ENCODE results near the gene ACOT2.
"Not testable (repeated sequence)": the region's sequence is repeated elsewhere in the genome, so short reads cannot be mapped to it uniquely, and the experiment has no call there.

The ACOT2 gene, protein sequence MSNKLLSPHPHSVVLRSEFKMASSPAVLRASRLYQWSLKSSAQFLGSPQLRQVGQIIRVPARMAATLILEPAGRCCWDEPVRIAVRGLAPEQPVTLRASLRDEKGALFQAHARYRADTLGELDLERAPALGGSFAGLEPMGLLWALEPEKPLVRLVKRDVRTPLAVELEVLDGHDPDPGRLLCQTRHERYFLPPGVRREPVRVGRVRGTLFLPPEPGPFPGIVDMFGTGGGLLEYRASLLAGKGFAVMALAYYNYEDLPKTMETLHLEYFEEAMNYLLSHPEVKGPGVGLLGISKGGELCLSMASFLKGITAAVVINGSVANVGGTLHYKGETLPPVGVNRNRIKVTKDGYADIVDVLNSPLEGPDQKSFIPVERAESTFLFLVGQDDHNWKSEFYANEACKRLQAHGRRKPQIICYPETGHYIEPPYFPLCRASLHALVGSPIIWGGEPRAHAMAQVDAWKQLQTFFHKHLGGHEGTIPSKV

DNA sequence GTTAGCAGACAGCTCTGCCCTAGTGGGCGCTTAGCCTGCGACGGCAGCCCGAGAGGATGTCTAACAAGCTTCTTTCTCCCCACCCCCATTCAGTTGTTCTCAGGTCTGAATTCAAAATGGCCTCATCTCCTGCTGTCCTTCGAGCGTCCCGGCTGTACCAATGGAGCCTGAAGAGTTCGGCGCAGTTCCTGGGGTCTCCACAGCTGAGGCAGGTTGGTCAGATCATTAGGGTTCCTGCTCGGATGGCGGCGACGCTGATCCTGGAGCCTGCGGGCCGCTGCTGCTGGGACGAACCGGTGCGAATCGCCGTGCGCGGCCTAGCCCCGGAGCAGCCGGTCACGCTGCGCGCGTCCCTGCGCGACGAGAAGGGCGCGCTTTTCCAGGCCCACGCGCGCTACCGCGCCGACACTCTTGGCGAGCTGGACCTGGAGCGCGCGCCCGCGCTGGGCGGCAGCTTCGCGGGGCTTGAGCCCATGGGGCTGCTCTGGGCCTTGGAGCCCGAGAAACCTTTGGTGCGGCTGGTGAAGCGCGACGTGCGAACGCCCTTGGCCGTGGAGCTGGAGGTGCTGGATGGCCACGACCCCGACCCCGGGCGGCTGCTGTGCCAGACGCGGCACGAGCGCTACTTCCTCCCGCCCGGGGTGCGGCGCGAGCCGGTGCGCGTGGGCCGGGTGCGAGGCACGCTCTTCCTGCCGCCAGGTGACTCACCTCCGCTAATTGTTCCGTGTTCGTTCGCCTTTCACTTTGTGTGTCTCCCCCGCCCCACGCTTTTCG lies at the start of gene ACOT2:
Gene ACOT2, plus strand, starts transcription at position 29 of the 774 bp plus-strand sequence. Its CDS starts 28 bp downstream, at position 57.
- Mint-ChIP-seq H3K27ac (peak within 1 kb of the TSS; percentile 98), H3K36me3 (ENCODE audit: low read depth) (peaks cover 57% of the 10 kb centered on the region), H3K4me3 (peak within 1 kb of the TSS; percentile 90), H3K4me1 (ENCODE audit: low read depth) (peaks cover 55% of the 10 kb centered on the region)
- H3K9me3 Mint-ChIP-seq, H3K27me3 Mint-ChIP-seq: not testable (repeated sequence)
- DNase-seq: peak; percentile 89

DNA sequence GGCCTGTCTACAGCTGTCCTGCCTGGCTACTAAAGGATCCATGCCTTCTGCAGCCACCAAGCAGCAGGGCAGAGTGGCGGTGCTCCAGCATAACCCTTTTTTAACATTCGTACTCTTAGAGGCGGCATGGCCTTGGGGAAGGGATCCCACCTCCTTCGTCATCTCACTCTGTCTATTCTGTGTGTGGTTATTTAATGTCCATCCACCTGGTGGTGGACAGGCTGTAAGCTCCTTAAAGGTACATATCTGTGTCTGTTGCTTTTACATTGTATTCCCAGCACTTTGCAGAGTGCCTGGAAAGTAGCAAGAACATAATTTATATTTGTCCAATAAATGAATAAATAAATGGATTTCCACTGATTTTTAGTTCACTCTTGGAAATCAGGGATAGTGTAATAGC lies 47.8 kb upstream of the ACOT2 start:
- Mint-ChIP-seq H3K9me3 (no peaks in the 10 kb centered on the region), H3K4me1 (ENCODE audit: low read depth) (no peaks in the 10 kb centered on the region)

DNA sequence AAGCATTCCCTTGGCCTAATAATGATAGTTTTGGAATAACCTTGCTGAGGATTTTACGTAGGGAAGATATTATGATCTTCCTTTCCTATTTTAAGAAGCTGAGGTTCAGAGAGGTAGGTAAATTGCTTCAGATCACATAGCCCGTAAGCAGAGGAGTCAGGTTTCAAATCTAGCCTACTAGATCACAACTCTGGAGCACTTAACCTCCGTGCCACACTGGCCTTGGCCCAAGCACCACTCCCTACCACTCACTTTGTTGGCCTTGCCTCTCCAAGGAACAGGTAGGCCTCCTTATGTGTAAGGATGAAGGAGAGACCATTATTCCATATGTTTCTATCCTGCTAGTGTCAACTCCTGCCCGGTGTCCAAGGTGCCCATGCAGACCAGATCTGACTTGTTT lies 44.5 kb upstream of the ACOT2 start:
- no peaks in the 10 kb centered on the region for H3K36me3 Mint-ChIP-seq (ENCODE audit: low read depth)
- H3K4me1 Mint-ChIP-seq (ENCODE audit: low read depth): no peaks in the 10 kb centered on the region
- H3K27me3 Mint-ChIP-seq: no peaks in the 10 kb centered on the region
- no peak overlapping the region for H3K27ac Mint-ChIP-seq
- H3K4me3 Mint-ChIP-seq: no peak overlapping the region
- H3K9me3 Mint-ChIP-seq: peaks cover 2% of the 10 kb centered on the region
- DNase-seq: no peak

More for the DNA sequence above, 47.8 kb upstream of the ACOT2 start:
- no peak overlapping the region for H3K27ac Mint-ChIP-seq
- no peaks in the 10 kb centered on the region for H3K27me3 Mint-ChIP-seq
- no peak for DNase-seq
- no peaks in the 10 kb centered on the region for H3K36me3 Mint-ChIP-seq (ENCODE audit: low read depth)
- H3K4me3 Mint-ChIP-seq: no peak overlapping the region

DNA sequence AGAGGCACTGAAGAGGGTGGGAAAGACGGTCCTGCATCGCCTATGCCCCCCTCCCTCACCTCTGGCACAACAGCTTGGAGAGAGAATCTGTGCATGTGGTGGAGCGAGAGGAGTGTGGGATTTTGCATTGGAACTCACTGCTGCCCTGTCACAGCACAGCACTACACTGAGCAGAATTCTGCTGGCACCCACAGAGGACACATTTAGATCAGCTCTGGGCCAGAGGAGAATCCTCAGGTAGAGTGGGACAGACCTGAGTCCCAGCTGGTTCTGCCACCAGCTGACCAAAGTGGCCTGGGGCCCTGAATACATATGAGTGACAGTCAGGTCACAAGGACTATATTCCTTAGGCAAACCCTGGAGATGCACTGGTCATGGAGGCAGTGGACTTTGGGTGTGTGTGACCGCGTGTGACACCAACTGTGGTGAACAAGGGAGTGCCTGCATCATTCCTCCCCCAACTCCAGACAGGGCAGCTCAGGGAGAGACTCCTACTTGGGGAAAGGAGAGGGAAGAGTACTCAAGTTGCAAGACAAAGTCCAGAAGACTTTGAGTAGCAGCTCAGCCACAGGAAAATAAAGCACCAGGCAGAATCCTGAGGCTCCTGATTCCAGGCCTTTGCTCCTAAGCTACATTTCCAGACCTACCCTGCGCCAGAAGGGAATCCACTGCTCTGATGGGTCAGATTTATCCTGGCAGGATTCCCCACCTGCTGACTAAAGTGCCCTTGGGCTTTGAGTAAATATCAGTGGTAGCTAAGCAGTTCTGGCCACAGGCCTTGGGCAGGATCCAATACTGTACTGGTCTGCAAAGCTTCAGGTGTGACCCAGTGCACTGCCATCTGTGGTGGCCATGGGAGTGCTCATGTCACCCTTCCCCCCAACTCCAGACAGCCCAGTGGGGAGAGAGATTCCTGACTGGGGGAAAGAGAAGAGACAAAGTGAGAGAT lies 42.7 kb upstream of the ACOT2 start:
- Mint-ChIP-seq H3K9me3 (peaks cover 2% of the 10 kb centered on the region), H3K4me3 (no peak overlapping the region), H3K36me3 (ENCODE audit: low read depth) (no peaks in the 10 kb centered on the region), H3K27ac (no peak overlapping the region), H3K27me3 (no peaks in the 10 kb centered on the region), H3K4me1 (ENCODE audit: low read depth) (no peaks in the 10 kb centered on the region)
- no peak for DNase-seq

DNA sequence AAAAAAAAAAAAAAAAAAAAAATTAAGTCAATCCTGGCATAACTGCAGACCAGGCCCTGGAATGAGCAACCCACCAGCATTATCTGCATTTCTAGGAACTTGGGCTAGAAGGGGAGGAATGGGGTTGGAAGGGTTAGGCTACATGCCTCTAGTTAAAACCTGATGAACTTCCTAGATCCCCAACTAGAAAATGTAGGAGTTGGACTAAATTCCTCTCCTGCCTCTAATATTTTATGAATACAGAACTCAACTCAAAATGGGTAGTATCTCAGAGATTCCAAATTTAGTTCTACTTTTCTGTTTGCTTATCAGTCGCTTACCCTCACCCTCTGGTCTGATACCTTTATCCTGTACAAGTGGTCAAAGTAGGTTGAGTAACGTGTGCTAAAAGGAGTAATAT lies 39.7 kb upstream of the ACOT2 start:
- not testable (repeated sequence) for H3K27me3 Mint-ChIP-seq; H3K9me3 Mint-ChIP-seq; H3K4me1 Mint-ChIP-seq (ENCODE audit: low read depth); H3K27ac Mint-ChIP-seq; H3K36me3 Mint-ChIP-seq (ENCODE audit: low read depth); H3K4me3 Mint-ChIP-seq; DNase-seq

DNA sequence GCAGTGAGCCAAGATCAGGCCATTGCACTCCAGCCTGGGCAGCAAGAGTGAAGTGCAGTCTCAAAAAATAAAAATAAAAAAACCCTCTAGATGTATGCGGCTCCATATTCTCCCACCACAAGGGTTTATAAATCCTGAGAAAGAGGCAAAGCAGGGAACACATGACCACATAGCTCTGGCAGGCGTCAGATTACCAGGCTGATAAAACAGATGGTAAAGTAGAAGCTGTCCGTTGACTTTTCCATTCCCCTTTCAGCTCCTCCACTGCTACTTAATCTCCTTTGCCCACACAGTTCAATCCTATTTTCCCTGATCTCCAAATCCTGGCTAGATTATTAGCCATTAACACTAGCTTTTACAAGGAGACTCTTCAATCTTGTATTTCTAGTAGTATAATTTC lies 37.0 kb upstream of the ACOT2 start:
- DNase-seq; H3K4me3 Mint-ChIP-seq; H3K4me1 Mint-ChIP-seq (ENCODE audit: low read depth); H3K9me3 Mint-ChIP-seq; H3K36me3 Mint-ChIP-seq (ENCODE audit: low read depth); H3K27ac Mint-ChIP-seq: not testable (repeated sequence)
- H3K27me3 Mint-ChIP-seq: peaks cover 10% of the 10 kb centered on the region

DNA sequence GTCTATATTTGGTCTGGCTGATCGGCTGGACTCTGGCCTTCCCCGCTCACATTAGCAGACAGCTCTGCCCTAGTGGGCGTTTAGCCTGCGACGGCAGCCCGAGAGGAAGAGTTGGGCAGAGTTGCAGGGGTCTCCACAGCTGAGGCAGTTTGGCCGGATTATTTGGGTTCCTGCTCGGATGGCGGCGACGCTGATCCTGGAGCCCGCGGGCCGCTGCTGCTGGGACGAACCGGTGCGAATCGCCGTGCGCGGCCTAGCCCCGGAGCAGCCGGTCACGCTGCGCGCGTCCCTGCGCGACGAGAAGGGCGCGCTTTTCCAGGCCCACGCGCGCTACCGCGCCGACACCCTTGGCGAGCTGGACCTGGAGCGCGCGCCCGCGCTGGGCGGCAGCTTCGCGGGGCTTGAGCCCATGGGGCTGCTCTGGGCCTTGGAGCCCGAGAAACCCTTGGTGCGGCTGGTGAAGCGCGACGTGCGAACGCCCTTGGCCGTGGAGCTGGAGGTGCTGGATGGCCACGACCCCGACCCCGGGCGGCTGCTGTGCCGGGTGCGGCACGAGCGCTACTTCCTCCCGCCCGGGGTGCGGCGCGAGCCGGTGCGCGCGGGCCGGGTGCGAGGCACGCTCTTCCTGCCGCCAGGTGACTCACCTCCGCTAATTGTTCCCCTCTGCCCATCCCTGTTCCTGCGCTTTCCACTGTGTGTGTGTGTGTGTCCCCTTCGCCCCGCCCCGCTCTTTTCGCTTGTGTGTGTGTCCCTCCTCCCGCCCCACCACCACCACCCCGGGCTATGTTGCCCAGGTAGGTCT lies 31.6 kb upstream of the ACOT2 start:
- H3K4me1 Mint-ChIP-seq (ENCODE audit: low read depth); H3K27ac Mint-ChIP-seq; H3K36me3 Mint-ChIP-seq (ENCODE audit: low read depth); H3K9me3 Mint-ChIP-seq: not testable (repeated sequence)
- peak; percentile 56 for DNase-seq
- Mint-ChIP-seq H3K4me3 (peak overlapping the region; percentile 62), H3K27me3 (peaks cover 20% of the 10 kb centered on the region)

DNA sequence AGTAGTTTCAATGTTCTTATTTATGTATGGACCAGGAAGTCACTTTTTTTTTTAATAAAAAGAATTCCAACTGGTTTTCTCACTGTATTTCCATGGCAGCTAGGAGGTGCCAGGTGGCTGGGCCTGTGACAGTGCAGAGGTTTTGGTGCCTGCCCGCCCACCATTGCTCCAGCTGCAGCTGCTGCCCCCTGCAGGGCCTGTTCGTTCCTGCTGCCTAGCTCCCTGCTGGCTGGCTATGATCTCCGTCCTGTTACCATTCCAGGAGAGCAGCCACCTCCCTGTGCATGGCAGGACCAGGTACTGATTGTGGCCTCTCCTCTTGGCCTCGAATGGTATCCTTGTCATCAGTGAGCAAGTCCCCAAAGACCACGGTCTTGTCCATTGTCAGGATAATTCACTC lies 30.0 kb upstream of the ACOT2 start:
- not testable (repeated sequence) for H3K4me1 Mint-ChIP-seq (ENCODE audit: low read depth); H3K27ac Mint-ChIP-seq; H3K9me3 Mint-ChIP-seq; H3K4me3 Mint-ChIP-seq; H3K36me3 Mint-ChIP-seq (ENCODE audit: low read depth)
- peak; percentile 80 for DNase-seq
- peaks cover 20% of the 10 kb centered on the region for H3K27me3 Mint-ChIP-seq

DNA sequence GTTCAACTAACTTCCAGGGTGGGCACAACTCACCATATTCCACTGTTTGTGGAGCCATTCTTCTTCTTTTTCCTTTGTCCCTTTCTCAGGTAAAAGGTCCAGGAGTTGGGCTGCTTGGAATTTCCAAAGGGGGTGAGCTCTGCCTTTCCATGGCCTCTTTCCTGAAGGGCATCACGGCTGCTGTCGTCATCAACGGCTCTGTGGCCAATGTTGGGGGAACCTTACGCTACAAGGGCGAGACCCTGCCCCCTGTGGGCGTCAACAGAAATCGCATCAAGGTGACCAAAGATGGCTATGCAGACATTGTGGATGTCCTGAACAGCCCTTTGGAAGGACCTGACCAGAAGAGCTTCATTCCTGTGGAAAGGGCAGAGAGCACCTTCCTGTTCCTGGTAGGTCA lies 26.1 kb upstream of the ACOT2 start:
- not testable (repeated sequence) for DNase-seq; H3K36me3 Mint-ChIP-seq (ENCODE audit: low read depth); H3K9me3 Mint-ChIP-seq; H3K27me3 Mint-ChIP-seq; H3K4me3 Mint-ChIP-seq; H3K27ac Mint-ChIP-seq; H3K4me1 Mint-ChIP-seq (ENCODE audit: low read depth)

DNA sequence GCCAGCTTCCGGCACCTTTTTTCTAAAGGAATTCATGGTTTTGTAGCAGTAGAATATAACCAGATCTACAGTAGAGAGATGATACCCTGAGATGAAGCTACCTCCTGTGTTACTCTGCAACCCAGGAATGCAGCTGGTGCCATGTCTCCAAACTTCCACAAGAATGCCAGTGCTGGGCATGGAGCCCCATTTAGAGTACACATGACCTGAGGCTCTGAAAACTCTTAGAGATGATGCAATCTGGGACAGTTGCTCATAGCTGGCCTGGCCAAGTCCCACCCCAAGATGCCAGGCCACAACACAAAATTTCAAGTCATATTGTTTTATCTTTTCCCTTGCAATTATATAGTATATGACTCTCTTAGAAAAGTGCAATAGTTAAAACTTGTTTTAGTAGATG lies 23.7 kb upstream of the ACOT2 start:
- H3K36me3 Mint-ChIP-seq (ENCODE audit: low read depth); H3K27ac Mint-ChIP-seq; H3K27me3 Mint-ChIP-seq; DNase-seq; H3K4me3 Mint-ChIP-seq; H3K9me3 Mint-ChIP-seq; H3K4me1 Mint-ChIP-seq (ENCODE audit: low read depth): not testable (repeated sequence)

DNA sequence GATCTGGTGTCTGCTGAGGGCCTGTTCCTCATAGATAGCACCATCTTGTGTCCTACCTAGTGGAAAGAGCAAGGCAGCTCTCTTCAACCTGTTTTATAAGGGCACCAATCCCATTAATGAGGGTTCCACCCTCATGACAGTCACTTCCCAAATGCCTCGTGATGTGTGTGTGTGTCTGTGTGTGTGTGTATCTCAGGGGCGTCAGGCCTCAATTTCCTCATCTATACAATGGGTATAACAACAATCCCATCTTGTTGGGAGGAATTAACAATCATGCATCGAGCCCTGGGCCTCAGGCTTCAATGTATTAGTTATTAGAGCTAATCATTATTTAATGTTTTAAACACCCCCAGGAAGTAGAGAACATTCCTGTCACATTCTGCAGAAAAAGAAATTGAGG lies 19.9 kb upstream of the ACOT2 start:
- not testable (repeated sequence) for H3K36me3 Mint-ChIP-seq (ENCODE audit: low read depth); H3K27ac Mint-ChIP-seq; H3K27me3 Mint-ChIP-seq; H3K9me3 Mint-ChIP-seq; H3K4me3 Mint-ChIP-seq; DNase-seq; H3K4me1 Mint-ChIP-seq (ENCODE audit: low read depth)

DNA sequence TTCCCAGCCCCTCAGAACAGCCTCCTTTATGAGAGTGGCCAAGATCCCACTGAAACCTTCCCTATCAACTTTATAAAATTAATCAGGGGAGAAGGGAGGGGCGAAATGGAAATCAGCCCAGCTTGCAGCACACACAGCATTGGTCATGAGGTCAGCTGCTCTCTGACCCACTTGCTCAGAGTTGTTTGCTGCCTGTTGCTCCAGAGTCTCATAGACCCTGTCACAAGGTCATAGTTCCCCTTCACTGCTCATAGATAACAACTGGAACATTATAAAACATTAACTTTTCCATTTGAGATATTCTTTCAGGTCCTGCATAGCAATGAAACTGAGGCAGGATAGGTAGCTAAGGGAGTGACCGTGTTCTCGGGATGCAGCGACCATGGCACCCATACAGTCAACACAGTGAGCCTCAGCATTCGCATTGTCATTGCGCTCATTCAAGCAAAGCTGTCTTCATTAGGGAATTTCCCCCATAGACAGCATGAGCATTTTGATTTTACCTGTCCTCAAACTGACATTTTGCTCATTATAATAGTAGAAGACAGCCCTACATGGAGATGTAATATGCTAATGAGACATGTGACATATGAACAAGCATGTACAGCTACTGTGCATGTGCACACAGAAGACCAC lies 19.0 kb upstream of the ACOT2 start:
- H3K9me3 Mint-ChIP-seq; H3K27me3 Mint-ChIP-seq; H3K27ac Mint-ChIP-seq; H3K36me3 Mint-ChIP-seq (ENCODE audit: low read depth); H3K4me3 Mint-ChIP-seq; H3K4me1 Mint-ChIP-seq (ENCODE audit: low read depth); DNase-seq: not testable (repeated sequence)

DNA sequence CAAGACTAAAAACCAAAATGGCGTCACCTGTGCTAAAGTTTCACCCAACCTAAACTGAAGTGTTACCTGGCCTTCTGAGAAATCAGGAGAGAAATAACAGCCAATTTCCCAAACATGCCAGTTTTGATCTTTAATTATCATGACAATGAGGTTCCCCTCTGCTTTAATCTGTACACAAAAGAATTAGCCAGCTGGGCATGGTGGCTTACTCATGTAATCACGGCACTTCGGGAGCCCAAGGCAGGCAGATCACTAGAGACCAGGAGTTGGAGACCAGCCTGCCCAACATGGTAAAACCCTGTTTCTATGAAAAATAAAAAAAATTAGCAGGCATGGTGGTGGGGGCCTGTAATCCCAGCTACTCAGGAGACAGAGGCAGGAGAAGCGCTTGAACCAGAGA lies 15.2 kb upstream of the ACOT2 start:
- Mint-ChIP-seq H3K4me3 (no peak overlapping the region), H3K27me3 (no peaks in the 10 kb centered on the region), H3K4me1 (ENCODE audit: low read depth) (no peaks in the 10 kb centered on the region), H3K36me3 (ENCODE audit: low read depth) (no peaks in the 10 kb centered on the region), H3K27ac (no peak overlapping the region), H3K9me3 (peaks cover 2% of the 10 kb centered on the region)
- no peak for DNase-seq

Measured in activated T-cell treated with anti-CD3 and anti-CD28 coated beads, Interleukin-2, amount 50 U/mL, for 24 hours (primary cell).